Lung (tissue), 12 donors: Measurements from ENCODE around the gene EMC6. TPM values are rescaled to one million over a fixed set of nuclear protein-coding genes. Genes with fewer than 3 reads are reported as not detected.
A peak's percentile ranks its signal among the peaks of the same experiment; 100 is the strongest.

ENCODE experiments used
- ATAC-seq: fragments of 200-7000 bp; cut with Tn5 transposase; one replicate; pipeline ENCODE4 v1.9.1; 2020; ENCODE audit warnings: moderate number of reproducible peaks; ENCODE audit not compliant: insufficient read depth, low FRiP score
- DNase-seq, 3 donors: peaks; one replicate each; pipeline ENCODE4 v3.0.0-alpha.2; 2013 to 2017
- H3K27ac ChIP-seq, 2 donors: one replicate each; pipeline ENCODE4 v1.5.1; 2013; ENCODE audit warnings: mild to moderate bottlenecking in 2 of 2, moderate library complexity in 2 of 2, control low read depth in 1 of 2, inconsistent platforms in 1 of 2, low read depth in 1 of 2, low read length in 1 of 2
- H3K27me3 ChIP-seq, 3 donors: one replicate each; pipeline ENCODE4 v1.5.1; 2013; ENCODE audit warnings: low read length in 2 of 3; ENCODE audit not compliant: control insufficient read depth in 3 of 3, insufficient read depth in 3 of 3
- H3K36me3 ChIP-seq, 4 donors: one replicate each; pipeline ENCODE4 v1.5.1; 2013; ENCODE audit warnings: low read length in 4 of 4, mild to moderate bottlenecking in 1 of 4, moderate library complexity in 1 of 4; ENCODE audit not compliant: control insufficient read depth in 4 of 4, insufficient read depth in 4 of 4
- H3K4me1 ChIP-seq, 5 donors: one replicate each; pipeline ENCODE4 v1.5.1; 2013; ENCODE audit warnings: low read length in 5 of 5, mild to moderate bottlenecking in 2 of 5, moderate library complexity in 1 of 5; ENCODE audit not compliant: control insufficient read depth in 5 of 5, insufficient read depth in 5 of 5
- H3K4me3 ChIP-seq: one replicate; pipeline ENCODE4 v1.5.1; 2013; ENCODE audit warnings: mild to moderate bottlenecking, control low read depth, moderate library complexity
- H3K9ac ChIP-seq, 2 donors: one replicate each; pipeline ENCODE4 v1.5.1; 2013; ENCODE audit warnings: low read length in 2 of 2, control low read depth in 1 of 2; ENCODE audit not compliant: insufficient read depth in 1 of 2
- H3K9me3 ChIP-seq, 4 donors: one replicate each; pipeline ENCODE4 v1.5.1; 2013; ENCODE audit warnings: low read length in 3 of 4, mild to moderate bottlenecking in 1 of 4, moderate library complexity in 1 of 4; ENCODE audit not compliant: control insufficient read depth in 4 of 4, insufficient read depth in 3 of 4
- CTCF ChIP-seq: IDR thresholded peaks from 2 replicates; pipeline ENCODE4 v1.5.1; 2012; ENCODE audit warnings: mild to moderate bottlenecking; ENCODE audit errors: control extremely low read depth, extremely low read depth
- WGBS, 2 donors: extraction: QIAGEN DNeasy Blood & Tissue Kit; methylation state at CpG; one replicate each; pipeline ENCODE4 v1.1.7; 2013; 5-methylcytosine and 5-hydroxymethylcytosine counted together
- polyA plus RNA-seq, 2 donors: library from polyadenylated mRNA; stranded (reverse); fragments of 200-250 nt; gene quantifications; one replicate each; pipeline ENCODE4 v1.2.1, GENCODE V29; 2013
- total RNA-seq, 2 donors: library from RNA; depleted of rRNA in 1 of 2; stranded (reverse); fragments of >200 nt in 1 of 2; gene quantifications; one replicate each; pipeline ENCODE4 v1.2.1, GENCODE V29; 2014 to 2021
- donor health status: control.
- donor health status: control.
- donor health status: Bipolar disorder and iron deficiency.
- donor health status: healthy.
- donor health status: DM: yes; HTN: yes; CAD: no.

The EMC6 gene
- total and polyA plus RNA-seq, 4 donors, result 10.9 to 93.4 (median 62.5) TPM

GRCh38 chr17:3708366-3708765, 39.8 kb downstream of the EMC6 start:
- Histone ChIP-seq H3K36me3 (peaks cover 0 to 5% (median 1%) of the 10 kb centered on the region in 4 donors), H3K9me3 (no peaks in the 10 kb centered on the region), H3K4me3 (no peak overlapping the region), H3K9ac (peak overlapping the region in 1 of 2 donors; percentile 62), H3K27ac (no peak overlapping the region), H3K4me1 (peaks cover 0 to 7% (median 3%) of the 10 kb centered on the region in 5 donors), H3K27me3 (no peaks in the 10 kb centered on the region)
- DNase-seq, result peak in 2 of 3 donors; percentile 38 to 56
- TF ChIP-seq CTCF, result no peak
- 51 to 74% methylated on average over 3 of the region's 3 CpGs for WGBS, 2 donors
- ATAC-seq, result no peak

GRCh38 chr17:3710951-3711383, 42.4 kb downstream of the EMC6 start:
- no peak for DNase-seq
- H3K4me3 ChIP-seq, result no peak overlapping the region
- H3K9me3 ChIP-seq, result no peaks in the 10 kb centered on the region
- no peaks in the 10 kb centered on the region for H3K27me3 ChIP-seq
- no peak for TF ChIP-seq CTCF
- peaks cover 0 to 7% (median 3%) of the 10 kb centered on the region in 5 donors for H3K4me1 ChIP-seq
- H3K27ac ChIP-seq, result no peak overlapping the region
- ATAC-seq, result peak; percentile 66
- peaks cover 5 to 18% (median 12%) of the 10 kb centered on the region in 4 donors for H3K36me3 ChIP-seq
- 36 to 59% methylated on average over 5 of the region's 5 CpGs for WGBS, 2 donors
- no peak overlapping the region for H3K9ac ChIP-seq

- H3K4me1 ChIP-seq, result peaks cover 0 to 6% (median 2%) of the 10 kb centered on the region in 5 donors
- ATAC-seq (no peak), DNase-seq (no peak)
- H3K9ac ChIP-seq, result no peak overlapping the region
- no peak overlapping the region for H3K27ac ChIP-seq
- H3K36me3 ChIP-seq, result peaks cover 13 to 29% (median 23%) of the 10 kb centered on the region in 4 donors
- 66 to 72% methylated on average over 13 of the region's 13 CpGs for WGBS, 2 donors
- no peaks in the 10 kb centered on the region for H3K27me3 ChIP-seq
- H3K4me3 ChIP-seq, result no peak overlapping the region
- H3K9me3 ChIP-seq, result no peaks in the 10 kb centered on the region
- no peak for TF ChIP-seq CTCF
Measured at GRCh38 chr17:3712811-3713463, 44.3 kb downstream of the EMC6 start.
